ENCODE measurements around the gene EIF2A. TPM values are rescaled to one million over a fixed set of nuclear protein-coding genes. Genes with fewer than 3 reads are reported as not detected.
"Not testable (repeated sequence)": the region's sequence is repeated elsewhere in the genome, so short reads cannot be mapped to it uniquely, and the experiment has no call there.

The EIF2A gene
- total and polyA plus RNA-seq, 5 donors, result 51.7 to 77.1 (median 67.0) TPM

- ATAC-seq, result no peak
- Histone ChIP-seq H3K27ac (ENCODE audit: low read length) (no peak overlapping the region), H3K4me1 (ENCODE audit: control insufficient read depth, insufficient read depth, low read length) (no peaks in the 10 kb centered on the region), H3K9me3 (ENCODE audit: control insufficient read depth, low read length) (no peaks in the 10 kb centered on the region), H3K27me3 (ENCODE audit: control insufficient read depth, insufficient read depth) (no peaks in the 10 kb centered on the region), H3K4me3 (ENCODE audit: low read length) (no peak overlapping the region)
- DNase-seq, result no peak
- intact Hi-C loops (cut with DNase I), result no loop called here
Measured at GRCh38 chr3:150581174-150581573, 34.6 kb downstream of the EIF2A start.

GRCh38 chr3:150582620-150583019, 36.0 kb downstream of the EIF2A start:
- H3K27me3 ChIP-seq (ENCODE audit: control insufficient read depth, insufficient read depth), result no peaks in the 10 kb centered on the region
- DNase-seq (no peak), ATAC-seq (no peak)
- 89% methylated on average over 2 of the region's 2 CpGs for WGBS
- intact Hi-C loops (cut with DNase I), result no loop called here
- no peak overlapping the region for H3K27ac ChIP-seq (ENCODE audit: low read length)
- H3K9me3 ChIP-seq (ENCODE audit: control insufficient read depth, low read length), result no peaks in the 10 kb centered on the region
- H3K4me1 ChIP-seq (ENCODE audit: control insufficient read depth, insufficient read depth, low read length), result no peaks in the 10 kb centered on the region
- no peak overlapping the region for H3K4me3 ChIP-seq (ENCODE audit: low read length)

DNA sequence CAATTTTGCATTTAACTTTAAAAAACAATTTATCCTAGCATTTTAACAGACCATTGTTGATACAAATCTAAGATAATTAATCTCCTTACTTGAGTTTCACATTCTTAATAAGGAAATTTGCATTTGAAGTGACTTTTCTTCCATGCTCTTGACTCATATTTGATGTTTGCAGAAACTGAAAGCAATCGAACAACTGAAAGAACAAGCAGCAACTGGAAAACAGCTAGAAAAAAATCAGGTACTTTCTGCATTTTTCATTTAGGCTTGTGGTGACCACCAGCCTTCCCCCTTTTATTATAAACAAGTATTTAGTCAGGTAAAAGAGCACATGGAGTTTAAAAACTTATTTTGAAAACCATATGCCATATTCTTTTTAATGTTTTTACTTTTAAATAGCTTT, 36.4 kb downstream of the EIF2A start:
- no peak overlapping the region for H3K4me3 ChIP-seq (ENCODE audit: low read length)
- H3K27ac ChIP-seq (ENCODE audit: low read length), result no peak overlapping the region
- intact Hi-C loops (cut with DNase I), result no loop called here
- no peak for DNase-seq
- 87% methylated on average over 1 of the region's 1 CpG for WGBS
- H3K4me1 ChIP-seq (ENCODE audit: control insufficient read depth, insufficient read depth, low read length), result no peaks in the 10 kb centered on the region
- ATAC-seq, result no peak
- no peaks in the 10 kb centered on the region for H3K27me3 ChIP-seq (ENCODE audit: control insufficient read depth, insufficient read depth)
- no peaks in the 10 kb centered on the region for H3K9me3 ChIP-seq (ENCODE audit: control insufficient read depth, low read length)

DNA sequence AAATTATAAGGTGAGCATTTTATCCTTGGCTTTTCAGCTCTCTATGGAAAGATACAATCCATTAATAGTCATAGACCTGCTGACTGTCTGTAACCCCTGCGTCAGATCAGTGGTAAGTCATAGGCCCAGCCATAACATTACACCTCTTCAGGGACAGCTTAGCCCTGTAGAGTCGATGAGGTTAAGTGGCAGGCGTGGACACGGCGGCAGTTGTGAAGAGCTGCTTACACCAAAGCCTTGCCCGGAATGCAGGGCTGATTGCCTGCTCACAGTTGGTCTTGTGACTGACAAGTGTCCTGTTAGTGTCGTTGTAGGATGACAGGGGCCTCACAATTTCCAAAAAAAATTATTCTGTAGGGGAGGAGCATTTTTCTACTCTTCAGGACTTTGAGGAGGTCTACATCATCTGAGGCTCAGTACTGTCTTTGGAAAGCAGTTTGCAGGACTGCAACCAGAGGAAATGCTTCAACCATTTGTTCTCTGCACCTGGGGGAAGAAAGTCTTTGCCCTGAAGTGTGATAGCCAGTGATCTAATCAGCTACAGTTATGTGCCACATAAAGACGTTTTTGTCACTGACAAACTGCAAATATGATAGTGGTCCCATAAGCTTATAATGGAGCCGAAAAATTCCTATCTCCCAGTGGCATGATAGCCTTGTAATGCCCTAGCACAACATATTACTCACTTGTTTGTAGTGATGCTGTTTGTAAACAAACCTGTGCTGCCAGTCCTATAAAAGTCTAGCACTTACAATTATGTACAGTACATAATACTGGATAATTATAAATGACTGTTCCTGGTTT, 41.6 kb downstream of the EIF2A start:
- no peak overlapping the region for H3K4me3 ChIP-seq (ENCODE audit: low read length)
- no peaks in the 10 kb centered on the region for H3K9me3 ChIP-seq (ENCODE audit: control insufficient read depth, low read length)
- ATAC-seq, result peak; percentile 94 to 96
- intact Hi-C loops (cut with DNase I), result no loop called here
- 41% methylated on average over 9 of the region's 9 CpGs for WGBS
- peak overlapping the region; percentile 75 for H3K27ac ChIP-seq (ENCODE audit: low read length)
- no peaks in the 10 kb centered on the region for H3K27me3 ChIP-seq (ENCODE audit: control insufficient read depth, insufficient read depth)
- no peaks in the 10 kb centered on the region for H3K4me1 ChIP-seq (ENCODE audit: control insufficient read depth, insufficient read depth, low read length)
- DNase-seq, result peak; percentile 61 to 83 (median 83)

DNA sequence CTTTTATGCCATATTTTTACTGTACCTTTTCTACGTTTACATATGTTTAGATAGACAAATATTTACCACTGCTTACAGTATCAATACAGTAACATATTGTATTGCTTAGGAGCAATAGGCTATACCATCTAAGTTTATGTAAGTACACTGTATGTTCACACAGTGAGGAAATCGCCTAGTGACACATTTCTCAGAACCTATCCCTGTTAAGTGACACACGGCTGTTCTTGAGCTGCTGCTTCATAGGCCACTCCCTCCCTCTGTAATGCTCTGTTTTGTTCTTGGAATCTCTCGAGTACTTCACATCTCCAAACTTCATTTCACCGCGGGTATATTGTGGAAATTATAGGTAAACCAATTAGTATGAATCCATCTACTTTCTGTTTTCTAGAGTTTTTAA, 43.2 kb downstream of the EIF2A start:
- Histone ChIP-seq H3K4me1 (ENCODE audit: control insufficient read depth, insufficient read depth, low read length) (no peaks in the 10 kb centered on the region), H3K27ac (ENCODE audit: low read length) (no peak overlapping the region), H3K27me3 (ENCODE audit: control insufficient read depth, insufficient read depth) (no peaks in the 10 kb centered on the region), H3K4me3 (ENCODE audit: low read length) (no peak overlapping the region), H3K9me3 (ENCODE audit: control insufficient read depth, low read length) (no peaks in the 10 kb centered on the region)
- 65% methylated on average over 6 of the region's 6 CpGs for WGBS
- ATAC-seq (no peak), DNase-seq (no peak)
- intact Hi-C loops (cut with DNase I), result no loop called here

GRCh38 chr3:150594150-150594549, 47.6 kb downstream of the EIF2A start:
- ATAC-seq (no peak), DNase-seq (no peak)
- no peak overlapping the region for H3K4me3 ChIP-seq (ENCODE audit: low read length)
- H3K27me3 ChIP-seq (ENCODE audit: control insufficient read depth, insufficient read depth), result no peaks in the 10 kb centered on the region
- WGBS, result 88% methylated on average over 4 of the region's 4 CpGs
- H3K27ac ChIP-seq (ENCODE audit: low read length), result no peak overlapping the region
- intact Hi-C loops (cut with DNase I), result no loop called here
- H3K9me3 ChIP-seq (ENCODE audit: control insufficient read depth, low read length), result no peaks in the 10 kb centered on the region
- no peaks in the 10 kb centered on the region for H3K4me1 ChIP-seq (ENCODE audit: control insufficient read depth, insufficient read depth, low read length)

GRCh38 chr3:150597646-150598045, 51.1 kb downstream of the EIF2A start:
- no peaks in the 10 kb centered on the region for H3K9me3 ChIP-seq (ENCODE audit: control insufficient read depth, low read length)
- 80% methylated on average over 4 of the region's 4 CpGs for WGBS
- no peak overlapping the region for H3K4me3 ChIP-seq (ENCODE audit: low read length)
- no peak for ATAC-seq
- H3K4me1 ChIP-seq (ENCODE audit: control insufficient read depth, insufficient read depth, low read length), result no peaks in the 10 kb centered on the region
- intact Hi-C loops (cut with DNase I), result no loop called here
- H3K27ac ChIP-seq (ENCODE audit: low read length), result no peak overlapping the region
- no peaks in the 10 kb centered on the region for H3K27me3 ChIP-seq (ENCODE audit: control insufficient read depth, insufficient read depth)
- no peak for DNase-seq

- no peak overlapping the region for H3K4me3 ChIP-seq (ENCODE audit: low read length)
- no peaks in the 10 kb centered on the region for H3K27me3 ChIP-seq (ENCODE audit: control insufficient read depth, insufficient read depth)
- H3K27ac ChIP-seq (ENCODE audit: low read length), result no peak overlapping the region
- no peaks in the 10 kb centered on the region for H3K9me3 ChIP-seq (ENCODE audit: control insufficient read depth, low read length)
- WGBS, result 59% methylated on average over 4 of the region's 4 CpGs
- DNase-seq (no peak), ATAC-seq (peak in 1 of 2 donors; percentile 24)
- intact Hi-C loops (cut with DNase I), result no loop called here
- H3K4me1 ChIP-seq (ENCODE audit: control insufficient read depth, insufficient read depth, low read length), result no peaks in the 10 kb centered on the region
Measured at GRCh38 chr3:150599611-150600297, 53.2 kb downstream of the EIF2A start.

DNA sequence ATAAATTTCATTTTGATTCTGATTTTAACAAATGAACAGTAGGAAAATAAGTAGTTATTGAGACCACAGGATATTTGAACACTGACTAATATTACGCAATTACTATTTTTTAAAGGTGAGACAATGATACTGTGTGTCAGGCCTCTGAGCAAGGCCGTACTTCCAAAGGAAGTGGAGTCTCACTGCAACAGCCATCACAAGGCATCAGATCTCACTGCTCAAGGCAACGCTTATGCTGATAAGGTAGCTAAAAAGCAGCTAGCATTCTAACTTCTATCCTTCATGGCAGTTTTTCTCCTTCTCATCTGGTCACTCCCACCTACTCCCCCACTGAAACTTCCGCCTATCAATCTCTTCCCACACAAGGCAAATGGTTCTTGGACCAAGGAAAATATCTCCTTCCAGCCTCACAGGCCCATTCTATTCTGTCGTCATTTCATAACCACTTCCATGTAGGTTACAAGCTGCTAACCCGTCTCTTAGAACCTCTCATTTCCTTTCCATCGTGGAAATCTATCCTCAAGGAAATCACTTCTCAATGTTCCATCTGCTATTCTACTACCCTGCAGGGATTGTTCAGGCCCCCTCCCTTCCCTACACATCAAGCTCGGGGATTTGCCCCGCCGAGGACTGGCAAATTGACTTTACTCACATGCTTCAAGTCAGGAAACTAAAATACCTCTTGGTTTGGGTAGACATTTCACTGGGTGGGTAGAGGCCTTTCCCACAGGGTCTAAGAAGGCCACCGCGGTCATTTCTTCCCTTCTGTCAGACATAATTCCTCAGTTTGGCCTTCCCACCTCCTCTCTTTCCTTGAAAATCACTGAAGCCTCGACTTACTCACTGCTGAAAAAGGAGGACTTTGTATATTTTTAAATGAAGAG, 54.3 kb downstream of the EIF2A start:
- H3K4me1 ChIP-seq (ENCODE audit: control insufficient read depth, insufficient read depth, low read length); H3K27me3 ChIP-seq (ENCODE audit: control insufficient read depth, insufficient read depth); ATAC-seq; H3K9me3 ChIP-seq (ENCODE audit: control insufficient read depth, low read length); H3K4me3 ChIP-seq (ENCODE audit: low read length); intact Hi-C loops (cut with DNase I); DNase-seq: not testable (repeated sequence)
- 78% methylated on average over 13 of the region's 13 CpGs for WGBS
- peak overlapping the region; percentile 40 for H3K27ac ChIP-seq (ENCODE audit: low read length)

DNA sequence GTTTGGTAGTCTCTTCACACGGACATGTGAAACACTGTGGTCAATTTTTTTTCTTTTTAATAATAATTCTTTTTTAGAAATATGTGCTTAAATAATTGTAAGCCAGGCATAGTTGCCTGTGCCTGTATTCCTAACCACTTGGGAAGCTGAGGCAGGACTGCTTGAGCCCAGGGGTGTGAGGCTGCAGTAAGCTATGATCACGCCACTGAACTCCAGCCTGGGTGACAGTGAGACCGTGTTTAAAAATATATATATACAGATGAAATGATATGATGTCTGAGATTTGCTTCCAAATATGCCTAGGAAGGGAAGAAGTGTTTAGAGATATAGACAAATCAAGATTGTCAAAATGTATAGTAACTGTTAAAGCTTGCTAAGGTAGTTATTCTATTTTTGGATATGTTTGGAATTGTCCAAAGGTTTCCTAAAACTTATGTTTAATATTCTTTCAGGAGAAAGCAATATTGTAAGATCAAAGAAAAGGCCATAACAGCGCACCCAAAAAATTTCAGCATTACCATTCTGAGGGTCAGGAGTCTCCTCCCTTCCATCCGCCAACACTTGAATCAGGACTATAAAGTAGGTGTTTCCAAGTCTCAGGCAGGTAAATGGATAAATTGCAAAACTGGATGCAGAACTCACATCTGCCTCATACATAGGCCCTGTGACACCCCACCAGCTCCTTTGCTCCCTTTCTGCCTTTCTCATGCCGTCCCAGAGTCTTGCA, 56.0 kb downstream of the EIF2A start:
- peaks cover 3% of the 10 kb centered on the region for H3K4me1 ChIP-seq (ENCODE audit: control insufficient read depth, insufficient read depth, low read length)
- DNase-seq, result no peak
- WGBS, result 35% methylated on average over 6 of the region's 6 CpGs
- intact Hi-C loops (cut with DNase I), result no loop called here
- H3K4me3 ChIP-seq (ENCODE audit: low read length), result peak overlapping the region; percentile 91
- no peaks in the 10 kb centered on the region for H3K27me3 ChIP-seq (ENCODE audit: control insufficient read depth, insufficient read depth)
- ATAC-seq, result peak in 1 of 2 donors; percentile 3
- peak overlapping the region; percentile 82 for H3K27ac ChIP-seq (ENCODE audit: low read length)
- no peaks in the 10 kb centered on the region for H3K9me3 ChIP-seq (ENCODE audit: control insufficient read depth, low read length)

Measured in right cardiac atrium (tissue), 5 donors.